Thymus (tissue), 11 donors: ENCODE measurements around the gene KAZN. TPM values are rescaled to one million over a fixed set of nuclear protein-coding genes. Genes with fewer than 3 reads are reported as not detected.

Experiments used
- DNase-seq, 9 donors: peaks; one replicate each; pipeline ENCODE4 v3.0.0-alpha.2; 2013; ENCODE audit warnings: low spot score in 9 of 9, low read depth in 6 of 9, missing footprints in 1 of 9
- H3K27ac ChIP-seq, 2 donors: one replicate each; pipeline ENCODE4 v1.5.1; 2013; ENCODE audit warnings: control low read depth in 1 of 2, low read depth in 1 of 2, low read length in 1 of 2, mild to moderate bottlenecking in 1 of 2, moderate library complexity in 1 of 2
- H3K27me3 ChIP-seq, 2 donors: one replicate each; pipeline ENCODE4 v1.5.1; 2013; ENCODE audit warnings: low read length in 1 of 2; ENCODE audit not compliant: control insufficient read depth in 2 of 2, insufficient read depth in 1 of 2
- H3K36me3 ChIP-seq, 2 donors: one replicate each; pipeline ENCODE4 v1.5.1; 2013; ENCODE audit warnings: low read length in 1 of 2, mild to moderate bottlenecking in 1 of 2, moderate library complexity in 1 of 2; ENCODE audit not compliant: control insufficient read depth in 2 of 2, insufficient read depth in 2 of 2
- H3K4me1 ChIP-seq, 2 donors: one replicate each; pipeline ENCODE4 v1.5.1; 2013; ENCODE audit warnings: low read length in 2 of 2; ENCODE audit not compliant: control insufficient read depth in 2 of 2, insufficient read depth in 2 of 2
- H3K4me3 ChIP-seq, 2 donors: one replicate each; pipeline ENCODE4 v1.5.1; 2013; ENCODE audit warnings: low read length in 2 of 2, control low read depth in 1 of 2, mild to moderate bottlenecking in 1 of 2
- H3K9me3 ChIP-seq, 2 donors: one replicate each; pipeline ENCODE4 v1.5.1; 2013; ENCODE audit warnings: low read length in 1 of 2, mild to moderate bottlenecking in 1 of 2; ENCODE audit not compliant: control insufficient read depth in 2 of 2, insufficient read depth in 1 of 2
- WGBS: extraction: QIAGEN DNeasy Blood & Tissue Kit; methylation state at CpG from one replicate; pipeline ENCODE4 v1.1.7; 2013; 5-methylcytosine and 5-hydroxymethylcytosine counted together
- polyA plus RNA-seq: library from polyadenylated mRNA; stranded (reverse); fragments of 200-250 nt; gene quantifications from one replicate; pipeline ENCODE4 v1.2.3, GENCODE V29; 2013
- total RNA-seq: library from RNA; stranded (reverse); fragments of 120-200 nt; gene quantifications from one replicate; pipeline ENCODE4 v1.2.4, GENCODE V29; 2013
- donor health status: healthy.

Gene KAZN
- total and polyA plus RNA-seq, 2 donors = 1.3 to 5.7 TPM

DNA sequence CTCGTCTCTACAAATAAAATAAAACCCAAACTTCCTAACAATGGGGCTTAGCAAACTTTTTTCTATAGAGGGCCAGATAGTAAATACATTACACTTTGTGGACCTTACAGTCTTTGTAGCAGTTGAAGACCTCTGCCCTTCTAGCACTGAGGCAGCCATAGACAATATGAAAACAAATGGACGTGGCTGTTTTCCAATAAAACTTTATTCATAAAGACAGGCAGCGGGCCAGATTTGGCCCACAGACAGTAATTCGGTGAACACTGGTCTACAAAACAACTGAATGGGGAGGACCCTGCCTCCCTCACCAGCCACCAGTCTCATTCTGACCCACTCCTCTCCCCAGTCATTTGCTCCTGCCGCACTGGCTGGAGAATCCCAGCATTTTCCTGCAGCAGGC lies 162.3 kb downstream of the KAZN start:
- DNase-seq = no peak
- 97% methylated on average over 5 of the region's 5 CpGs for WGBS
- peaks cover 0 to 2% of the 10 kb centered on the region in 2 donors for H3K9me3 ChIP-seq
- no peaks in the 10 kb centered on the region for H3K27me3 ChIP-seq
- no peak overlapping the region for H3K27ac ChIP-seq
- peaks cover 0 to 12% of the 10 kb centered on the region in 2 donors for H3K4me1 ChIP-seq
- H3K36me3 ChIP-seq = no peaks in the 10 kb centered on the region
- no peak overlapping the region for H3K4me3 ChIP-seq

- DNase-seq = no peak
- Histone ChIP-seq H3K27me3 (no peaks in the 10 kb centered on the region), H3K9me3 (peaks cover 0 to 3% of the 10 kb centered on the region in 2 donors), H3K36me3 (no peaks in the 10 kb centered on the region), H3K27ac (no peak overlapping the region), H3K4me1 (peaks cover 0 to 9% of the 10 kb centered on the region in 2 donors), H3K4me3 (no peak overlapping the region)
- WGBS = 27% methylated on average over 9 of the region's 9 CpGs
These were observed 163.0 kb downstream of the KAZN start for GRCh38 chr1:14761291-14762153.

DNA sequence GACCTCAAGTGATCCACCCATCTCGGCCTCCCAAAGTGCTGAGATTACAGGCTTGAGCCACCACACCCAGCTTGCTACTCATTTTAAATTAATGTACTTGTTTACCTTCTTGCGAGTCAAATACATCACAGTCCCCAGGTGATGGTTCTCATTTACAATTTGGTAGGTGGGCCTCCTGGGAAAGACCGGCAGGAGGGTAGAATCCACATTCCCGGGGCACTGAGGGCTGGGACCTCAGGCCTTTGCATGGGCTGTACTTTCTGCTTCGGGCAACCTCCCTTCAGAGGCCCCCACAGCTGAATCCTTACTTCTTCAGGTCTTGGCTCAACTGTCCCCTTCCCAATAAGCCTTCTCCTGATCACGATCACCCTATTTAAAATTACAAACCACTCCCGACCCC lies 165.5 kb downstream of the KAZN start:
- 95% methylated on average over 7 of the region's 7 CpGs for WGBS
- peaks cover 0 to 8% of the 10 kb centered on the region in 2 donors for H3K4me1 ChIP-seq
- no peak overlapping the region for H3K27ac ChIP-seq
- H3K27me3 ChIP-seq = no peaks in the 10 kb centered on the region
- DNase-seq = no peak
- no peak overlapping the region for H3K4me3 ChIP-seq
- H3K9me3 ChIP-seq = peaks cover 0 to 3% of the 10 kb centered on the region in 2 donors
- no peaks in the 10 kb centered on the region for H3K36me3 ChIP-seq

- Histone ChIP-seq H3K9me3 (peaks cover 0 to 3% of the 10 kb centered on the region in 2 donors), H3K27me3 (no peaks in the 10 kb centered on the region), H3K4me3 (no peak overlapping the region), H3K4me1 (peaks cover 0 to 8% of the 10 kb centered on the region in 2 donors), H3K36me3 (no peaks in the 10 kb centered on the region), H3K27ac (no peak overlapping the region)
- WGBS = 95% methylated on average over 8 of the region's 8 CpGs
- DNase-seq = no peak
These were observed 167.3 kb downstream of the KAZN start for GRCh38 chr1:14765773-14766172.

GRCh38 chr1:14767075-14767474 lies 168.6 kb downstream of the KAZN start:
- Histone ChIP-seq H3K27ac (no peak overlapping the region), H3K9me3 (peaks cover 0 to 3% of the 10 kb centered on the region in 2 donors), H3K36me3 (no peaks in the 10 kb centered on the region), H3K4me1 (peaks cover 0 to under 1% of the 10 kb centered on the region in 2 donors), H3K4me3 (no peak overlapping the region), H3K27me3 (no peaks in the 10 kb centered on the region)
- WGBS = 95% methylated on average over 5 of the region's 5 CpGs
- no peak for DNase-seq

- DNase-seq = no peak
- H3K27ac ChIP-seq = no peak overlapping the region
- no peaks in the 10 kb centered on the region for H3K36me3 ChIP-seq
- H3K9me3 ChIP-seq = peaks cover 0 to 3% of the 10 kb centered on the region in 2 donors
- H3K27me3 ChIP-seq = no peaks in the 10 kb centered on the region
- WGBS = 98% methylated on average over 6 of the region's 6 CpGs
- no peaks in the 10 kb centered on the region for H3K4me1 ChIP-seq
- no peak overlapping the region for H3K4me3 ChIP-seq
These were observed 170.3 kb downstream of the KAZN start for GRCh38 chr1:14768582-14769304.

DNA sequence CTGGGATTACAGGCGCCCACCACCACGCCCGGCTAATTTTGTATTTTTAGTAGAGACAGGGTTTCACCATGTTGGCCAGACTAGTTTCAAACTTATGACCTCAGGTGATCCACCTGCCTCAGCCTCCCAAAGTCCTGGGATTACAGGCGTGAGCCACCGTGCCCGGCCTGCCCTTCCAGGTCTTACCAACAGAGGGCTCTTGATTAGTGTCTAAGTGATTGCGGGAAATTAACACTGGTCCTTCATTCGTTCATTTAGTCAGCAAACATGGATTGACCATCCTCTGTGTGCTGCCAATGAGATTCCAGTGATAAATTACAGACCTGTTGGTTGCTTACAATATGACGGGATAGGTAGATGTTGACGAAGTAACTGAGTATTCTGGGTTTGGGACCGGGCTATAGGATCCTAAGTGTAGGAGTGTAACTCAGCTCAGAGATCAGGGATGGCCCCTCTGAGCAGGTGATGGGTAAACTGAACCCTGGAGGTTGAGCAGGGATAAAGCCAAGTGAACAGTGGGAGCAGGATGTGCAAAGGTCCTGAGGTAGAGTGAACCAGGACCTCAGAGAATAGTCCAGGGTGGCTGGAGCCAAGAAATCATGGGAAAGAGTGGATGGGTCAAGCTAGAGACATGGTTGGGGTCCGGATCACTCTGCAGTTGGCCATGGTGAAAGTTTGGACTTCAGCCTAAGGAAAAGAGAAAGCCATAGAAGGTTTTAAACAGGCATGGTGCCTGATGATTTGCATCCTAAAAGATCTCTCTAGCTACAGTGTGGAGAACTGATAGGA lies 171.2 kb downstream of the KAZN start:
- no peak for DNase-seq
- Histone ChIP-seq H3K9me3 (peaks cover 0 to 3% of the 10 kb centered on the region in 2 donors), H3K4me1 (no peaks in the 10 kb centered on the region), H3K36me3 (no peaks in the 10 kb centered on the region), H3K4me3 (no peak overlapping the region), H3K27ac (no peak overlapping the region), H3K27me3 (no peaks in the 10 kb centered on the region)
- 97% methylated on average over 12 of the region's 12 CpGs for WGBS

- Histone ChIP-seq H3K27me3 (no peaks in the 10 kb centered on the region), H3K4me3 (no peak overlapping the region), H3K36me3 (no peaks in the 10 kb centered on the region), H3K4me1 (peaks cover 0 to 8% of the 10 kb centered on the region in 2 donors), H3K9me3 (no peaks in the 10 kb centered on the region), H3K27ac (no peak overlapping the region)
- WGBS = 98% methylated on average over 13 of the region's 13 CpGs
- no peak for DNase-seq
These were observed 175.0 kb downstream of the KAZN start for GRCh38 chr1:14773396-14774025.
